Thyroid gland (tissue), 4 donors: ENCODE data around the gene RYR3. TPM values are rescaled to one million over a fixed set of nuclear protein-coding genes. Genes with fewer than 3 reads are reported as not detected.
A peak's percentile ranks its signal among the peaks of the same experiment; 100 is the strongest.

ENCODE experiments used
- DNase-seq, 2 donors: peaks; one replicate each; pipeline ENCODE4 v3.0.0-alpha.2; 2019
- H3K27ac ChIP-seq, 3 donors: fragments of 200-600 bp; sonication (generic); 1 replicate in 2 of 3; 2 replicates in 1 of 3; pipeline ENCODE4 v1.5.1; 2016 to 2019; ENCODE audit warnings: mild to moderate bottlenecking in 1 of 3, moderate library complexity in 1 of 3
- H3K27me3 ChIP-seq: fragments of 200-600 bp; sonication (generic); one replicate; pipeline ENCODE4 v1.5.1; 2019
- H3K36me3 ChIP-seq, 2 donors: fragments of 200-600 bp; sonication (generic); one replicate each; pipeline ENCODE4 v1.5.1; 2016 to 2019
- H3K4me1 ChIP-seq, 2 donors: fragments of 200-600 bp; sonication (generic); one replicate each; pipeline ENCODE4 v1.5.1; 2017 to 2019
- H3K4me3 ChIP-seq, 3 donors: fragments of 200-600 bp; sonication (generic); replicated peaks in 1 of 3; 1 replicate in 2 of 3; 2 replicates in 1 of 3; pipeline ENCODE4 v1.5.1; 2016; ENCODE audit warnings: mild to moderate bottlenecking in 1 of 3
- H3K9me3 ChIP-seq: fragments of 200-600 bp; sonication (generic); one replicate; pipeline ENCODE4 v1.5.1; 2017
- CTCF ChIP-seq, 6 experiments: fragments of 200-600 bp in 3 of 6; fragments of 450-650 bp in 3 of 6; sonication (generic) in 3 of 6; IDR thresholded peaks; one replicate each; pipeline ENCODE4 v1.5.1; 2016 to 2019; ENCODE audit warnings: antibody characterized with exemption in 6 of 6, mild to moderate bottlenecking in 2 of 6, inconsistent platforms in 1 of 6, moderate library complexity in 1 of 6
- POLR2A ChIP-seq, 2 donors: fragments of 450-650 bp; IDR thresholded peaks; one replicate each; pipeline ENCODE4 v1.6.1; 2017; ENCODE audit warnings: antibody characterized with exemption in 2 of 2, mild to moderate bottlenecking in 2 of 2, moderate library complexity in 1 of 2
- WGBS, 2 donors: methylation state at CpG; one replicate each; pipeline ENCODE4 v1.1.5; 2017; 5-methylcytosine and 5-hydroxymethylcytosine counted together
- intact Hi-C: fragments of 100-400 bp; cut with DNase I; formaldehyde crosslinking; loops from one replicate; pipeline ENCODE4 v1.15.1; 2023
- total RNA-seq, 4 donors: library from RNA; depleted of rRNA; stranded (reverse); fragments of >200 nt; gene quantifications; one replicate each; pipeline ENCODE4 v1.2.3, GENCODE V29; 2016

The RYR3 gene
- total RNA-seq, 4 donors from 2014 or later = 0.27 to 4.2 (median 0.34) TPM

DNA sequence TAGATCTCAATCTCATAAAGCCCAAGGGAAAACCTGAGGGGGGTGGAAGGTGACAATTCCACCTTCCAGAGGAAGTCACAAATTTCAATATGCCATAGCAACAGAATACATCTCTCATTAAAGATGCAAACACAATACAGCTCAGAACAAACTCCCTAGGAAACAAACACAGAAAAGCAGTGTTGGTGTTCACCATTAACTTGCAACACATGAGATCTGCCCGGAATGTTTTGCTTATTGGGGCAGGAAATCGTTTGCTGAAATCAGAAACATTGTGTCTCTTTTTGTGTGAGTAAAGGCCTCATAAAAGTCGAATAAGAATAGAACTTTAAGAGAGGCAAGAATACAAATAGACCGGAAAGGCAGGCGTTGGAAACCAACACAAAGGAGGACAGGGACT, 5.8 kb upstream of the RYR3 start:
- WGBS, 2 donors = 73 to 76% methylated on average over 5 of the region's 5 CpGs
- Histone ChIP-seq H3K4me3 (no peak overlapping the region), H3K27ac (no peak overlapping the region), H3K27me3 (no peaks in the 10 kb centered on the region), H3K9me3 (no peaks in the 10 kb centered on the region), H3K4me1 (no peaks in the 10 kb centered on the region), H3K36me3 (no peaks in the 10 kb centered on the region)
- no peak for DNase-seq
- intact Hi-C loops = no loop called here
- TF ChIP-seq POLR2A (IDR thresholded peaks at IDR 0.05) = no peak
- TF ChIP-seq CTCF (IDR thresholded peaks at IDR 0.05) = no peak

DNA sequence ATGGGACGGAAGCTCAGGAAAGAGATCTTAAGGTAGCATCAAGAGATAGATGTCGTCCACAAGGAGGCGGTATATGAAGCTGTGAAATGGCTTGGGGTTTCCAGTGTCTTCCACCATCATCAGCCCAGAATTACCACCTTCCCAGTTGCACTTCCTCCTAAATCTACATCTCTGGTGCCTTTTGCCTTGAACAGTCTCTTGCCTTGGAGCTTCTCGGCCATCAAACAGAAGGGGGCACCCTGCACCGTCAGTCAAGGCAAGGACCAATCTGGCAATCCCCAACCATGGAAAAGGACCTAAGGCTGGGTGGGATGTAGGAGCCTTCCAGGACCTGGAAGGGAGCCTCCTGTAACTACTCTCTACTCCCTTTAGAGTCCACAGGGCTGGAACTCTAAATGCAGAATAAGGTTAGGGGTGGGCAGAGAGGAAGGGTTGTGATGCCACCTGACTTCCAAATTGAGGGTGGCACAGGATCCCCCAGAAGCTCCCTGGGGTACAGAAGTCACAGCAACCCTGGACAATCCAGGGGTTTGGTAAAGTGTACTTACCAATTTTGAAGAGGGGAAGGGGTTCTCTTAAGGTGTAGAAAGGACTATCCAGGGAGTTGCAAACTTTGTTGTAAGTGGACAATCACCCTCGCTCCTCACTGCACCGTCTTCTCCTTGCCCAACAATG, 1.0 kb upstream of the RYR3 start:
- intact Hi-C loops = no loop called here
- no peak for DNase-seq
- no peaks in the 10 kb centered on the region for H3K36me3 ChIP-seq
- TF ChIP-seq POLR2A (IDR thresholded peaks at IDR 0.05) (no peak), CTCF (IDR thresholded peaks at IDR 0.05) (peak in 1 of 6 experiments; percentile 6)
- no peak overlapping the region for H3K27ac ChIP-seq
- H3K4me3 ChIP-seq = no peak overlapping the region
- H3K9me3 ChIP-seq = no peaks in the 10 kb centered on the region
- 56 to 60% methylated on average over 7 of the region's 7 CpGs for WGBS, 2 donors
- H3K4me1 ChIP-seq = peaks cover 0 to 6% of the 10 kb centered on the region in 2 donors
- H3K27me3 ChIP-seq = no peaks in the 10 kb centered on the region

- Histone ChIP-seq H3K27me3 (no peaks in the 10 kb centered on the region), H3K36me3 (no peaks in the 10 kb centered on the region), H3K9me3 (no peaks in the 10 kb centered on the region), H3K4me3 (peak overlapping the region in 1 of 3 donors; percentile 26), H3K4me1 (peaks cover 0 to 6% of the 10 kb centered on the region in 2 donors), H3K27ac (no peak overlapping the region)
- TF ChIP-seq CTCF (IDR thresholded peaks at IDR 0.05) (no peak), POLR2A (IDR thresholded peaks at IDR 0.05) (no peak)
- DNase-seq = no peak
- intact Hi-C loops = no loop called here
- WGBS, 2 donors = 2 to 12% methylated on average over 13 to 36 of the region's 38 CpGs
These were observed 675 bp downstream of the RYR3 start for GRCh38 chr15:33311312-33311971.

- Histone ChIP-seq H3K27me3 (no peaks in the 10 kb centered on the region), H3K9me3 (no peaks in the 10 kb centered on the region), H3K36me3 (no peaks in the 10 kb centered on the region), H3K4me3 (no peak overlapping the region), H3K4me1 (peaks cover 0 to 6% of the 10 kb centered on the region in 2 donors), H3K27ac (no peak overlapping the region)
- TF ChIP-seq POLR2A (IDR thresholded peaks at IDR 0.05) (no peak), CTCF (IDR thresholded peaks at IDR 0.05) (no peak)
- intact Hi-C loops = no loop called here
- WGBS, 2 donors = 30 to 83% methylated on average over 1 of the region's 1 CpG
- DNase-seq = no peak
These were observed 2.7 kb downstream of the RYR3 start for GRCh38 chr15:33313491-33313890.

GRCh38 chr15:33314069-33314468, 3.3 kb downstream of the RYR3 start:
- Histone ChIP-seq H3K9me3 (no peaks in the 10 kb centered on the region), H3K4me1 (peaks cover 0 to 6% of the 10 kb centered on the region in 2 donors), H3K27ac (no peak overlapping the region), H3K36me3 (no peaks in the 10 kb centered on the region), H3K4me3 (no peak overlapping the region), H3K27me3 (no peaks in the 10 kb centered on the region)
- TF ChIP-seq POLR2A (IDR thresholded peaks at IDR 0.05) = no peak
- TF ChIP-seq CTCF (IDR thresholded peaks at IDR 0.05) = no peak
- intact Hi-C loops = no loop called here
- no peak for DNase-seq
- 94 to 95% methylated on average over 5 of the region's 5 CpGs for WGBS, 2 donors
